ENCODE results near the gene GABARAPL1.
"Not testable (repeated sequence)": the region's sequence is repeated elsewhere in the genome, so short reads cannot be mapped to it uniquely, and the experiment has no call there.

Gene GABARAPL1

DNA sequence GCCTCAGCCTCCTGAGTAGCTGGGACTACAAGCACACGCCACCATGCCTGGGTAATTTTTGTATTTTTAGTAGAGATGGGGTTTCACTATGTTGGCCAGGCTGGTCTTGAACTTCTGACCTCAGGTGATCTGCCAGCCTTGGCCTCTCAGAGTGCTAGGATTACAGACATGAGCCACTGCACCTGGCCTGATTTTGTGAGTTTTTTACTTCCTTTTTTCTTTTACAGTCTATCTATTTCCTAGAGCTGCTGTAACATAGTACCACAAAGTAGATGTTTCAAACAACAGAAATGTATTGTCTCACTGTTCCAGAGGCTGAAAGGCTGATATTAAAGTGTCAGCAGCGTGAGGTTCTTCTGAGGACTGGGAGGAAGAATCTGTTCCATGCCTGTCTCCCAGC, 8.2 kb upstream of the GABARAPL1 start:
- not testable (repeated sequence) for DNase-seq

DNA sequence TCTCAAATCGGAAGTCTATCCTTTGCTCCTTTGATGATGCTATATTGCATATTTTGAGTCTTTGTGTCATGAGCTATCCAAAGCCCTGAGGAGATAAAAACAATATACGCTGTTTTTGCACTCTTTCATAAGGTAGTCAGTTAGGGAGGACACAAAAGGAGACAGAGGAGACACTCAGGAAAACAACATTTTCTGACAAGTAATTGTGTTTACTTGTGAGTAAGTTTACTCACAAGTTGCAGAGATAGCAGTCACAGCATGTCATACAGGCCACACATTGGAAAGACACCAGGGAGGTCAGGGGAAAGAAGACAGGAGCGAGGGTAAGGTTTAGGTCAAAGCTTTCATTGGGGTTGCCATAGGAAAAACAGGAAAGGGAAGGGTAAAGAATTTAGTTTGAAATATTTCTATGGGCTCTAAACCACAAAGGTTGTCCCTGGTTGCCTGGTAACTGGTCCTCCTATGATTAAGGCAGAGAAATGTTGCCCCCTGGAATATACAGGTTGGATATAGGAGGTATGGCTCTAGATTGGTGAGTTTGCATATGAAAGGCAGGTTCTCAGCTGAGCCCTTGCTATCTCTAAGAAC, 7.4 kb upstream of the GABARAPL1 start:
- DNase-seq, result no peak

- no peak for DNase-seq
These were observed 5.5 kb upstream of the GABARAPL1 start for GRCh38 chr12:10207136-10207535.

DNA sequence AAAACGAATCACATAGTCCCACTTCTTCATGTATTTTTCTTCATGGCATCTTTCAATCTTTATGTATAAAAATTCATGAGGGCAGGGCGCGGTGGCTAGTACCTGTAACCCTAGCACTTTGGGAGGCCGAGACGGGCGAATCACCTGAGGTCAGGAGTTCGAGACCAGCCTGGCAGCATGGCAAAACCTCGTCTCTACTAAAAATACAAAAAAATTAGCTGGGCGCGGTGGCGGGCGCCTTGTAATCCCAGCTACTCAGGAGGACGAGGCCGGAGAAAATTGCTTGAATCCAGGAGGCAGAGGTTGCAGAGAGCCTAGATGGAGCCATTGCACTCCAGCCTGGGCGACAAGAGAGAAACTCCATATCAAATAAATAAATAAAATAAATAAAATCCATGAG, 2.5 kb upstream of the GABARAPL1 start:
- no peak for DNase-seq

DNA sequence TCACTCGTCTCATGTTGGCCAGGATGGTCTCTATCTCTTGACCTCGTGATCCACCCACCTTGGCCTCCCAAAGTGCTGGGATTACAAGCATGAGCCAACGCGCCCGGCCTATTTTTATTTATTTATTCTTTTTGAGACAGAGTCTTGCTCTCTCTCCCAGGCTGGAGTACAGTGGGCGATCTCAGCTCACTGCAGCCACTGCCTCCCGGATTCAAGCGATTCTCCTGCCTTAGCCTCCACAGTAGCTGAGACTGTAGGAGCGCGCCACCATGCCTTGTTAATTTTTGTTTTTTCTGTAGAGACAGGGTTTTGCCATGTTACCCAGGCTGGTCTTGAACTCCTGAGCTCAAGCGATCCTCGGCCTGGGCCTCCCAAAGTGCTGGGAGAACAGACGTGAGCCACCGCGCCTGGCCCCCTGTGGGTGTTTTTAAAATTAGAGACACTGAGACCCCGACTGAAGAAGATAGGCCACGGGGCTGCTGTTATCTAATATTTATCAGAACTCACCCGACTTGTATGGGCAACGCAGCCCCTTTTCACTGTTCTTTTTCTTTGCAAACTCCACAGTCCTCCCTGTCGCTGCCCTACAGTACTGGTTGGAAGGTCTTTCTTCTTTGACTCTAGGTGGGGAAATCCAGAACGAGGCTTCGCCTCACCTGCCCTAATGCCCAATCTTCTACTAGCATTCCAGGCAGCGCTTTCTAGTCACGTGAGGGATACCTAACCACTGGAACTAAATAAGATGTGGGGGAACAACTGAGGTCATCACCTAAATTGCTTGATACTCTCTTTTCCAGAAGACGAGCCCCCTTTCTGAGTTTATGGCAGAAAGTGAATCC, 1.4 kb upstream of the GABARAPL1 start:
- no peak for DNase-seq

GRCh38 chr12:10211940-10212738, 538 bp upstream of the GABARAPL1 start:
- DNase-seq, result peak; percentile 43

DNA sequence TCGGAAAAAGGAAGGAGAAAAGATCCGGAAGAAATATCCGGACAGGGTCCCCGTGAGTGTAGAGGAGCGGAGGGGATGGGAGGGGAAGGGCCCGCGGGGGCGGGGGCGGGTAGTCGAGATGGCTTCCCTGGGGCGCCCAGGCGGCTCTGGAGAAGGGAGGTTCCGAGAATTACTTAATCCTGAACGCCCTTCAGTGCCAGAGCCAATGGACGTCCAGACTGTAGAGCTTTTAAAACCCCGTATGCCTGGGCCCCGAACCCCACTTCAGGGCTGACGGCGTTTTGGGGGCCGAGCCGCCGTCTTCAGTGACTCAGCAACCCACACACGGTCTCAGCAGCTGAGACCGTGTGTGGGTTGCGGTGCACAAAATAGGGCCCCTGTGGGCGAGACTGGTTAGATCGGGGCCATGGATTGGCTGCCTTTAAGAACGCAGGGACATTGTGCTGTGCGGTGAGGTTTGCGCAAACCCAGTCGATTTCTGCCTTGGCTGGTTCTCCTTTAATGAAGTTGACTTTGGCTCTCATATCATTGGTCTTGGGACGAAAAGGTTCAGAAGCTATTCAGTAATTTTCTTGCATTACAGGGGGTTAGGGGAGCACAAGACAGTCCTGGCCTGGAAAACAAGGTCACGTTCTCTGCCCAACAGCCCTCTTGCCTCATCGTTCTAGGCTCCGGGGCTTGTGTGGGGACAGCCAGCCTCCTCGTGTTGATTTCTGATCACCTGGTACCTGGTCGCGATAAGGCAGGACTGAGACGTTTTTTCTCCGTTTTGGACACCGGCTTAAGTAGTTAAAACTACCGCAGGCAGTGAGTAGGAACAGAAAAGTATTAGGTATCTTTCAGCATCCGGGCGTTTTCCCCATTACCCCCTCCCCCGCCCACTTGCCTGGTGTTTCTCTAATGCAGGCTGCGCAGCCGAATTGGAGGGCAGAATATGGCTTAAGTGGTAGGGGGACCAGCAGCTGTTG, 775 bp downstream of the GABARAPL1 start:
- no peak for DNase-seq

DNA sequence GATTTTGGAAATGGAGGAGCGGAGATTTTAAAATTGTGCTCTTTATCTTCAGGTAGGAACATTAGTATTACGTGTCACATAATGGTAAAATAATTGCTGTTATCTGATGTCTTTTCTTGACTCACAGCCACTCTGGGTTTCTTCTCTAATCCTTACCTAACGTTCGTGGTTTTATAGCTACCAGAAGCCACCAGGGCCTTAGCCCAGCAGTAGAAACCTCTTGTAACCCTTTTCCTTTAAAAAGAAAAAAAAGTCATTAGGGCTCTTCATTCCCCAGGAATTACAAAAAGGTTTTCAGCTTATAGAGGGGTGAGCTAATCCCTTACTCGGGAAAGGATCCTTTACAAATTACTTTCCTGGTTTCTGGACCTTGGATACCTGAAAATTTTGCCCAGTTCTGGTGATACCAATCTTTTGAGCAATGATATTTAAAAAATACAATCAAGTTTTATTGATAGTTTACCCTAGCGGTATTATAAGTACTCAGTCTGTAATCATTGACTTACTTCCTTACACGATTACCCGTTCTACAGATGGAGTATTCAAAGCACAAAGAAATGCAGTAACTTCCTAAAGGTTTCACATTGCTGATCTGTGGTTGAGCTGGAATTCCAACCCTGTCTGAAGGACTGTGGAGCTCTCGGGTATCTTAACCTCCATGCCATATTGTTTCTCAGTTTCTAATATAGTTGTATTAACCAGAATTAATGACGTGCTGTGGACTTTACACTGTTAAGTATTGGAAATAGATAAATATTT, 1.6 kb downstream of the GABARAPL1 start:
- DNase-seq, result no peak

DNA sequence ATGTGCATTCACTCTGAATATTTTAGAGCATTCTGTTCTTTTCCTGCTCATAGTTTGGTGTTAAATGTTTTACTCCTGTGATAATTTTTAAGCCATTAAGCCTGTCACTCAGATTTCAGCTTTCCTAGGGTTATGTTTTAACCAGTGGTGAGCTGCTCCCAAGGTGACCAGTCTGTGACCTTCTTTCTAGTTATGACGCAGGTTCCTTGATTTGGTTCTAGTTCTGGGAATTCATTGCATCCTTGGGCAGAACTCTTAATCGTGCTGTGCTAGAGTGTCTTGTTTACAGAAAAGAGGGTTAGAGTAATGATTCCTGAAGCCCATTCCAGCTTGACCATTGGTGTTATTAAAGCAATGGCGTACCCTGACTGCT, 2.2 kb downstream of the GABARAPL1 start:
- no peak for DNase-seq

GRCh38 chr12:10215436-10215835, 2.8 kb downstream of the GABARAPL1 start:
- no peak for DNase-seq

DNA sequence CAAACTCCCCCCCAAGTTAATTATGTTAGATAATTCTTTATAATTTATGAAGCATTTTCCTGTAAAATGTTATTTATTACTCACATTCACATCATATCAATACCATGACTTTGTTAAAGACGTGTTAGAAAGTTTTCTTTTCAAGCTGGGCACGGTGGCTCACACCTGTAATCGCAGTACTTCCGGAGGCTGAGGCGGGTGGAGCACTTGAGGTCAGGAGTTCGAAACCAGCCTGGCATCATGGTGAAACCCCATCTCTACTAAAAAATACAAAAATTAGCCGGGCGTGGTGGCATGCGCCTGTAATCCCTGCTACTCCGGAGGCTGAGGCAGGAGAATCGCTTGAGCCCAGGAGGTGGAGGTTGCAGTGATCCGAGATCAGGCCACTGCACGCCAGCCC, 3.3 kb downstream of the GABARAPL1 start:
- DNase-seq, result not testable (repeated sequence)

DNA sequence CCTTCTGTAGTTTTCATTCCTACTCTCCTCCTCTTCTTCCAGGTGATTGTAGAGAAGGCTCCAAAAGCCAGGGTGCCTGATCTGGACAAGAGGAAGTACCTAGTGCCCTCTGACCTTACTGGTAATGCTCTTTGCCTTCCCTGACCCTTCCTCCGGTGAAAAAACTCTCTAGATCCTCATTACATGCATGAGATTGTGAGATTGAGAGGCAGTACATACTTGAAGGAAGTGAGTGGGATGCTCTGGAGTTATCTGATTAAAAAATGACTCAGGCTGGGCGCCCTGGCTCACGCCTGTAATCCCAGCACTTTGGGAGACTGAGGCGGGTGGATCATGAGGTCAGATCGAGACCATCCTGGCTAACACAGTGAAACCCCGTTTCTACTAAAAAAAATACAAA, 5.3 kb downstream of the GABARAPL1 start:
- DNase-seq, result no peak

GRCh38 chr12:10220398-10221077, 7.9 kb downstream of the GABARAPL1 start:
- DNase-seq, result no peak

DNA sequence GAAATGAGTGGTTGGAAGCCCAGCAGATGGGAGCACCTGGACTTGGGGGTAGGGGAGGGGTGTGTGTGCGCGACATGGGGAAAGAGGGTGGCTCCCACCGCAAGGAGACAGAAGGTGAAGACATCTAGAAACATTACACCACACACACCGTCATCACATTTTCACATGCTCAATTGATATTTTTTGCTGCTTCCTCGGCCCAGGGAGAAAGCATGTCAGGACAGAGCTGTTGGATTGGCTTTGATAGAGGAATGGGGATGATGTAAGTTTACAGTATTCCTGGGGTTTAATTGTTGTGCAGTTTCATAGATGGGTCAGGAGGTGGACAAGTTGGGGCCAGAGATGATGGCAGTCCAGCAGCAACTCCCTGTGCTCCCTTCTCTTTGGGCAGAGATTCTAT, 9.2 kb downstream of the GABARAPL1 start:
- no peak for DNase-seq

GRCh38 chr12:10223208-10223607, 10.5 kb downstream of the GABARAPL1 start:
- no peak for DNase-seq

DNA sequence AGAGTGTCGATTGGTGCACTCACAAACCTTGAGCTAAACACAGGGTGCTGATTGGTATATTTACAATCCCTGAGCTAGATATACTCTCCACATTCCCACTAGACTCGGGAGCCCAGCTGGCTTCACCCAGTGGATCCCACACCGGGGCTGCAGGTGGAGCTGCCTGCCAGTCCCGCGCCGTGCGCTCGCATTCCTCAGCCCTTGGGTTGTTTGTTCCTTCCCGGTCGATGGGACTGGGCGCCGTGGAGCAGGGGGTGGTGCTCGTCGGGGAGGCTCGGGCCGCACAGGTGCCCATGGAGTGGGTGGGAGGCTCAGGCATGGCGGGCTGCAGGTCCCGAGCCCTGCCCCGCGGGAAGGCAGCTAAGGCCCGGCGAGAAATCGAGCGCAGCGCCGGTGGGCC, 12.7 kb downstream of the GABARAPL1 start:
- DNase-seq, result not testable (repeated sequence)

DNA sequence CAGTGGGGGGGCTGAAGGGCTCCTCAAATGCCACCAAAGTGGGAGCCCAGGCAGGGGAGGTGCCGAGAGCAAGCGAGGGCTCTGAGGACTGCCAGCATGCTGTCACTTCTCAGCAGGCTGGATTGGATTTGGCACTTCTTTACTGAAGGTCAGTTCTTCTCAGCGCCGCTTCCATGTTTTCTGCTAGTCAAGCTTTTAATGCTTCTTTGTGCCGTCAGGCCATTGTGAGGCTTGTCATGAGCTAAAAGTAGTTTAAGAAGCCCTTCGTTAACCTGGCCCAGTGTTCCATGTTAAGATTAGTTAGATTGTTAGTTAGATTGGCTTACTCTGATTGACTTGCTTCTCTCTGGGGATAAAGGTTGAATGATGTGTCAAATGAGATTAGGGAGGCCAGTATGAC, 13.4 kb downstream of the GABARAPL1 start:
- DNase-seq, result no peak

DNA sequence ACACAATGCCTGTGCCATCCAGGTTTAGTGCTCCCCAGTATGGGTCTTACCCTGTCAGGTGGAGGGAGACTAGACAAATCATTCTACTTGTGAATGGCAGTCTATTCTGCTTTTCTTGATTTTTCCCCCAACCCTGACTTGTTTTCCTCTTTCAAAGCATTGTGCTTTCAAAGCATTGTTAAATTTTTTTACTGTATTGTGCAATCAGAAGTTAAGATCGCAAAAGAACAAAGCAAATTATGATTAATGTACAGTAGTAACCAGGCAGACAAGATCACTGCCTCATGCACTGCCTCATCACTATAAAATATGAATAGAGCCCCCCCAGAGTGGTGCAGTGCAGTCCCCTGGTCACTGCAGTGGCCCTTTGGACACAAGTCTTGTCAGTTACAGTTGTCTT, 14.1 kb downstream of the GABARAPL1 start:
- no peak for DNase-seq

DNA sequence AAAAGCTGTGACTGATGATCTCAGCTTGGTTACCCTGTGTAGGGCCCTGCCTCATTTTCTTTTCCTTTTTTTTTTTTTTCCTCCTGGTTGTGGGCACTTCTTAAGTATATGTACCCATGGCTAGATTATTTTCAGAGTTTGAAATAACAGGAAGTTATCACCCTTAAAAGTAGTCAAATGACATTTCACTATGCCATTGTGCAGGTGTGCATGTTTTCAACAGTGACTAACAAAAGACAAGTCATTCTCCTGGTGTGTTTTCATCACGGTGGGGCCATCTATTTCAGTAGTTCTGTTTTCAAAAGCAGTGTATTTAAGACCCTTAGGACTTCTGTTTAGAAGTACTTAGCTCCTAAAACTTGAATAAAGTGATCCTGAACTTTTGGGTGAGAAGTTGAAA, 15.0 kb downstream of the GABARAPL1 start:
- DNase-seq, result no peak

GRCh38 chr12:10234562-10234961, 21.9 kb downstream of the GABARAPL1 start:
- no peak for DNase-seq
